ENCODE results near the gene OR9G1. TPM values are rescaled to one million over a fixed set of nuclear protein-coding genes. Genes with fewer than 3 reads are reported as not detected.

Gene OR9G1
- total and polyA plus RNA-seq, 9 of the 15 experiments (the other 6 are each of a cell fraction or from before 2014, with no cell fraction given): not detected

DNA sequence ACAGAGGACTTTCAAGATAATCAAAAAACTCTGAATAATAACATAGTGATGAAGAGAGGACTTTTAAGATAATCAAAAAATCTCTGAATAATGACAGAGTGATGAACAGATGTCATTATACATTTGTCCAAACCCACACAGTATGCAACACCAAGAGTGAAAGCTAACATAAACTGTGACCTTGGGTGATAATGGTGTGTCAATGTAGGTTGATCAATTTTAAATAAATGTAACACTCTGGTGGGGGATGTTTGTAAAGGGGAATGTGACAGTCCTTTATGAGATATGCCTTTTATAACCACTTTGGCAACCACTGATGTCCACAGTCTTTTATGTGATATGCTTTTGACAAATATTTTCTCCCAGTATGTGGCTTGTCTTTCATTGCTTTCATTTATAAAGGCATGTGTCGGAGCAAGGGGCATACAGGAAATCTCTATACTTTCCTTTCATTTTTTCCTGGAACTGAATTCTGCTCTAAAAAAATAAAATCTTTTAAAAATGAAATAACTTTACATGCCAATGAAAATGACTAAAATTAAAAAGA, 10.3 kb upstream of the OR9G1 start:
- ChIA-PET POLR2A (no interaction called here), CTCF (ENCODE audit: low intra/inter-chr PET ratio) (interaction anchor here (0.6 kb wide), 1 partner anchor 599 kb away, joined by 3 read pairs; no protein-coding TSS in a partner anchor)
- in situ Hi-C loops (cut with MboI) (no loop called here), intact Hi-C loops (cut with micrococcal nuclease) (no loop called here)
- no peak overlapping the region for H3K9ac ChIP-seq (ENCODE audit: insufficient read depth in 1 of 2, low read depth in 2 of 2, low read length in 2 of 2)
- H3K79me2 ChIP-seq (ENCODE audit: control insufficient read depth, insufficient read depth, low read length): no peaks in the 10 kb centered on the region
- ATAC-seq (no peak), DNase-seq (ENCODE audit: extremely low read depth in 1 of 4, low spot score in 3 of 4) (no peak), FAIRE-seq (no peak)
- H3K4me1 ChIP-seq (replicated peaks in 1 of 2; ENCODE audit: control insufficient read depth in 2 of 2, insufficient read depth in 2 of 2, low read length in 2 of 2): no peaks in the 10 kb centered on the region
- H3K27ac ChIP-seq (ENCODE audit: extremely low read depth, low read depth, low read length): no peak overlapping the region
- no TSS peak for BruUV-seq (replicated peaks)
- no peaks in the 10 kb centered on the region for H3K36me3 ChIP-seq (ENCODE audit: control insufficient read depth, insufficient read depth, low read length)
- no peaks in the 10 kb centered on the region for H3K9me1 ChIP-seq (ENCODE audit: control insufficient read depth, insufficient read depth, low read length)
- no peaks in the 10 kb centered on the region for H4K20me1 ChIP-seq (replicated peaks; ENCODE audit: control insufficient read depth, insufficient read depth, low read length)
- H3K4me2 ChIP-seq (ENCODE audit: insufficient read depth, low read length): no peak overlapping the region
- no peak overlapping the region for H3K4me3 ChIP-seq
- no peak overlapping the region for H2AFZ ChIP-seq (ENCODE audit: low read depth, low read length)
- WGBS (ENCODE audit: insufficient coverage, low coverage, missing lambda C conversion rate): 0% methylated on average over 1 of the region's 1 CpG
- H3K27me3 ChIP-seq (ENCODE audit: control insufficient read depth in 2 of 2, insufficient read depth in 2 of 2, low read length in 2 of 2): no peaks in the 10 kb centered on the region
- H3K9me3 ChIP-seq (replicated peaks; ENCODE audit: control insufficient read depth, insufficient read depth, low read depth, low read length): no peaks in the 10 kb centered on the region
- TF ChIP-seq CBFA2T3 (IDR thresholded peaks at IDR 0.05) (no peak), ZBTB34 (CRISPR knock-in tag; IDR thresholded peaks at IDR 0.05) (no peak), SAFB (IDR thresholded peaks at IDR 0.05; ENCODE audit: borderline replicate concordance, low read depth, low read length) (no peak), SMARCE1 (IDR thresholded peaks at IDR 0.05) (no peak), CEBPB (tag; IDR thresholded peaks at IDR 0.05) (no peak), TEAD4 (IDR thresholded peaks at IDR 0.05; ENCODE audit: low read length) (no peak), TEAD4 (CRISPR knock-in tag; IDR thresholded peaks at IDR 0.05; ENCODE audit: borderline replicate concordance) (no peak), MEIS2 (IDR thresholded peaks at IDR 0.05; ENCODE audit: partially characterized antibody) (no peak), STAT6 (CRISPR knock-in tag; IDR thresholded peaks at IDR 0.05) (no peak), DMBX1 (CRISPR knock-in tag; IDR thresholded peaks at IDR 0.05; ENCODE audit: borderline replicate concordance) (no peak)
- TF ChIP-seq, protein P1, sequence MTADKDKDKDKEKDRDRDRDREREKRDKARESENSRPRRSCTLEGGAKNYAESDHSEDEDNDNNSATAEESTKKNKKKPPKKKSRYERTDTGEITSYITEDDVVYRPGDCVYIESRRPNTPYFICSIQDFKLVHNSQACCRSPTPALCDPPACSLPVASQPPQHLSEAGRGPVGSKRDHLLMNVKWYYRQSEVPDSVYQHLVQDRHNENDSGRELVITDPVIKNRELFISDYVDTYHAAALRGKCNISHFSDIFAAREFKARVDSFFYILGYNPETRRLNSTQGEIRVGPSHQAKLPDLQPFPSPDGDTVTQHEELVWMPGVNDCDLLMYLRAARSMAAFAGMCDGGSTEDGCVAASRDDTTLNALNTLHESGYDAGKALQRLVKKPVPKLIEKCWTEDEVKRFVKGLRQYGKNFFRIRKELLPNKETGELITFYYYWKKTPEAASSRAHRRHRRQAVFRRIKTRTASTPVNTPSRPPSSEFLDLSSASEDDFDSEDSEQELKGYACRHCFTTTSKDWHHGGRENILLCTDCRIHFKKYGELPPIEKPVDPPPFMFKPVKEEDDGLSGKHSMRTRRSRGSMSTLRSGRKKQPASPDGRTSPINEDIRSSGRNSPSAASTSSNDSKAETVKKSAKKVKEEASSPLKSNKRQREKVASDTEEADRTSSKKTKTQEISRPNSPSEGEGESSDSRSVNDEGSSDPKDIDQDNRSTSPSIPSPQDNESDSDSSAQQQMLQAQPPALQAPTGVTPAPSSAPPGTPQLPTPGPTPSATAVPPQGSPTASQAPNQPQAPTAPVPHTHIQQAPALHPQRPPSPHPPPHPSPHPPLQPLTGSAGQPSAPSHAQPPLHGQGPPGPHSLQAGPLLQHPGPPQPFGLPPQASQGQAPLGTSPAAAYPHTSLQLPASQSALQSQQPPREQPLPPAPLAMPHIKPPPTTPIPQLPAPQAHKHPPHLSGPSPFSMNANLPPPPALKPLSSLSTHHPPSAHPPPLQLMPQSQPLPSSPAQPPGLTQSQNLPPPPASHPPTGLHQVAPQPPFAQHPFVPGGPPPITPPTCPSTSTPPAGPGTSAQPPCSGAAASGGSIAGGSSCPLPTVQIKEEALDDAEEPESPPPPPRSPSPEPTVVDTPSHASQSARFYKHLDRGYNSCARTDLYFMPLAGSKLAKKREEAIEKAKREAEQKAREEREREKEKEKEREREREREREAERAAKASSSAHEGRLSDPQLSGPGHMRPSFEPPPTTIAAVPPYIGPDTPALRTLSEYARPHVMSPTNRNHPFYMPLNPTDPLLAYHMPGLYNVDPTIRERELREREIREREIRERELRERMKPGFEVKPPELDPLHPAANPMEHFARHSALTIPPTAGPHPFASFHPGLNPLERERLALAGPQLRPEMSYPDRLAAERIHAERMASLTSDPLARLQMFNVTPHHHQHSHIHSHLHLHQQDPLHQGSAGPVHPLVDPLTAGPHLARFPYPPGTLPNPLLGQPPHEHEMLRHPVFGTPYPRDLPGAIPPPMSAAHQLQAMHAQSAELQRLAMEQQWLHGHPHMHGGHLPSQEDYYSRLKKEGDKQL (CRISPR knock-in tag; IDR thresholded peaks at IDR 0.05; ENCODE audit: borderline replicate concordance): no peak

Measured in K562 (cell line).